WTC11 (cell line): ENCODE measurements around the gene ARMH2. TPM values are rescaled to one million over a fixed set of nuclear protein-coding genes. Genes with fewer than 3 reads are reported as not detected.

ENCODE experiments used
- ATAC-seq: fragments of 200-7000 bp; cut with Tn5 transposase; 2 replicates; pipeline ENCODE4 v1.10.0; 2021; ENCODE audit warnings: mild to moderate bottlenecking, moderate library complexity
- CTCF ChIA-PET: fragments of 300-600 bp; sonication (Branson Sonifier 250); formaldehyde crosslinking; loops from one replicate; lab custom pipeline; 2021; ENCODE audit warnings: antibody characterized with exemption; lab: Charles Lee
- POLR2A ChIA-PET: fragments of 350-600 bp; sonication (Branson Sonifier 250); formaldehyde crosslinking; loops from one replicate; lab custom pipeline; 2021; ENCODE audit warnings: antibody characterized with exemption; lab: Charles Lee
- DNase-seq: peaks from one replicate; pipeline ENCODE4 v3.0.0; 2021; ENCODE audit warnings: low spot score
- H3K27ac Mint-ChIP-seq: 2 replicates; pipeline ENCODE4 v1.8.0; 2021; ENCODE audit warnings: mixed read lengths
- H3K27me3 Mint-ChIP-seq: 2 replicates; pipeline ENCODE4 v1.8.0; 2021; ENCODE audit warnings: low read depth, mild to moderate bottlenecking, moderate library complexity, mixed read lengths
- H3K36me3 Mint-ChIP-seq: 2 replicates; pipeline ENCODE4 v1.8.0; 2021; ENCODE audit warnings: mixed read lengths
- H3K4me1 Mint-ChIP-seq: 2 replicates; pipeline ENCODE4 v1.8.0; 2022; ENCODE audit warnings: mixed read lengths
- H3K4me3 Mint-ChIP-seq: 2 replicates; pipeline ENCODE4 v1.8.0; 2021; ENCODE audit warnings: mild to moderate bottlenecking, moderate library complexity, mixed read lengths
- H3K9me3 Mint-ChIP-seq: 2 replicates; pipeline ENCODE4 v1.8.0; 2021; ENCODE audit warnings: mixed read lengths
- ATF1 ChIP-seq: sonication (generic); formaldehyde crosslinking; IDR thresholded peaks from 2 replicates; pipeline ENCODE4 v1.8.1; 2023; ENCODE audit warnings: mild to moderate bottlenecking, moderate library complexity, missing genetic modification reagents
- GABPB1 ChIP-seq: sonication (generic); formaldehyde crosslinking; IDR thresholded peaks from 2 replicates; pipeline ENCODE4 v1.8.1; 2023; ENCODE audit warnings: mild to moderate bottlenecking, missing genetic modification reagents
- KAT7 ChIP-seq: sonication (generic); formaldehyde crosslinking; IDR thresholded peaks from 2 replicates; pipeline ENCODE4 v1.8.1; 2023; ENCODE audit warnings: missing genetic modification reagents, mild to moderate bottlenecking, borderline replicate concordance
- MXD4 ChIP-seq: fragments of 250-450 bp; sonication (Bioruptor Pico); IDR thresholded peaks from 2 replicates; pipeline ENCODE4 v1.8.0; 2021; ENCODE audit warnings: mild to moderate bottlenecking, moderate library complexity, borderline replicate concordance
- NFYB ChIP-seq: sonication (generic); formaldehyde crosslinking; conservative IDR thresholded peaks from 2 replicates; pipeline ENCODE4 v1.8.0; 2022; ENCODE audit warnings: low read depth, missing genetic modification reagents
- NR3C1 ChIP-seq: sonication (generic); formaldehyde crosslinking; conservative IDR thresholded peaks from 2 replicates; pipeline ENCODE4 v1.8.1; 2023; ENCODE audit warnings: low read depth, mild to moderate bottlenecking, missing genetic modification reagents
- SOX15 ChIP-seq: fragments of 250-450 bp; sonication (Bioruptor Pico); IDR thresholded peaks from 2 replicates; pipeline ENCODE4 v1.9.0; 2021; ENCODE audit warnings: mild to moderate bottlenecking
- ZNF263 ChIP-seq: sonication (generic); formaldehyde crosslinking; IDR thresholded peaks from 2 replicates; pipeline ENCODE4 v1.8.1; 2022; ENCODE audit warnings: low read depth, mild to moderate bottlenecking, moderate library complexity, missing genetic modification reagents
- total RNA-seq: library from RNA; stranded (reverse); gene quantifications from 3 replicates; pipeline ENCODE4 v1.2.3, GENCODE V29; 2021
- TF ChIP-seq, protein P1 (sequence below): sonication (generic); formaldehyde crosslinking; IDR thresholded peaks from 2 replicates; pipeline ENCODE4 v1.8.0; 2023; ENCODE audit warnings: mild to moderate bottlenecking, missing genetic modification reagents
- TF ChIP-seq, protein P2 (sequence below): sonication (generic); formaldehyde crosslinking; IDR thresholded peaks from 2 replicates; pipeline ENCODE4 v1.8.0; 2023; ENCODE audit warnings: missing genetic modification reagents
- TF ChIP-seq, protein P3 (sequence below): fragments of 250-450 bp; sonication (Bioruptor Pico); IDR thresholded peaks from 2 replicates; pipeline ENCODE4 v1.9.0; 2021; ENCODE audit warnings: mild to moderate bottlenecking
- TF ChIP-seq, protein P4 (sequence below): sonication (generic); formaldehyde crosslinking; IDR thresholded peaks from 2 replicates; pipeline ENCODE4 v1.8.0; 2023; ENCODE audit warnings: missing genetic modification reagents, mild to moderate bottlenecking, borderline replicate concordance
- TF ChIP-seq, protein P5 (sequence below): sonication (generic); formaldehyde crosslinking; conservative IDR thresholded peaks from 2 replicates; pipeline ENCODE4 v1.8.1; 2023; ENCODE audit warnings: mild to moderate bottlenecking, low read depth, missing genetic modification reagents, moderate library complexity
- TF ChIP-seq, protein P6 (sequence below): sonication (generic); formaldehyde crosslinking; IDR thresholded peaks from 2 replicates; pipeline ENCODE4 v1.8.0; 2022; ENCODE audit warnings: missing genetic modification reagents
- TF ChIP-seq, protein P7 (sequence below): fragments of 200-600 bp; IDR thresholded peaks from 2 replicates; pipeline ENCODE4 v1.8.0; 2022; ENCODE audit warnings: antibody characterized with exemption

The ARMH2 gene
- total RNA-seq, 1 experiment from 2014 or later, result not detected

DNA sequence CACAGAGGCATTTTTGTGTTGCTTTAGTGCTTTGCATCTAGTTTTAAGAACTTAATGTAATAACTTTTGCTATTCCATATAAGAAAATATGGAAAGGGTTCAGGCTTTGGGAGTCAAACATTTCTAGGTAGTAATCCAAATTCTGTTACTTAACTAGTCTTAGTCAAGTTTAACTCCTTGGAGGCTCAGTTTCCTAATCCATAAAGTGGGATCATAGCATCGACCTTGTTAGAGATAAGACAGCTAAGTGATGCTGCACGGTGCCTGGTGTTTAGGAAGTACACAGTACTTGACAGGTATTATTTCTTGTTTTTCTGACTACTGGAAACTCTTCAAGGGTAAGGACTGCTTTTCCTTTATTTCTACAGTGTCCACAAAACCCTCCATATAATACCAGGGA, 24.5 kb upstream of the ARMH2 start (continued):
- TF ChIP-seq, protein P1, sequence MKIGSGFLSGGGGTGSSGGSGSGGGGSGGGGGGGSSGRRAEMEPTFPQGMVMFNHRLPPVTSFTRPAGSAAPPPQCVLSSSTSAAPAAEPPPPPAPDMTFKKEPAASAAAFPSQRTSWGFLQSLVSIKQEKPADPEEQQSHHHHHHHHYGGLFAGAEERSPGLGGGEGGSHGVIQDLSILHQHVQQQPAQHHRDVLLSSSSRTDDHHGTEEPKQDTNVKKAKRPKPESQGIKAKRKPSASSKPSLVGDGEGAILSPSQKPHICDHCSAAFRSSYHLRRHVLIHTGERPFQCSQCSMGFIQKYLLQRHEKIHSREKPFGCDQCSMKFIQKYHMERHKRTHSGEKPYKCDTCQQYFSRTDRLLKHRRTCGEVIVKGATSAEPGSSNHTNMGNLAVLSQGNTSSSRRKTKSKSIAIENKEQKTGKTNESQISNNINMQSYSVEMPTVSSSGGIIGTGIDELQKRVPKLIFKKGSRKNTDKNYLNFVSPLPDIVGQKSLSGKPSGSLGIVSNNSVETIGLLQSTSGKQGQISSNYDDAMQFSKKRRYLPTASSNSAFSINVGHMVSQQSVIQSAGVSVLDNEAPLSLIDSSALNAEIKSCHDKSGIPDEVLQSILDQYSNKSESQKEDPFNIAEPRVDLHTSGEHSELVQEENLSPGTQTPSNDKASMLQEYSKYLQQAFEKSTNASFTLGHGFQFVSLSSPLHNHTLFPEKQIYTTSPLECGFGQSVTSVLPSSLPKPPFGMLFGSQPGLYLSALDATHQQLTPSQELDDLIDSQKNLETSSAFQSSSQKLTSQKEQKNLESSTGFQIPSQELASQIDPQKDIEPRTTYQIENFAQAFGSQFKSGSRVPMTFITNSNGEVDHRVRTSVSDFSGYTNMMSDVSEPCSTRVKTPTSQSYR (CRISPR knock-in tag), result no peak
- no peak for TF ChIP-seq NR3C1

DNA sequence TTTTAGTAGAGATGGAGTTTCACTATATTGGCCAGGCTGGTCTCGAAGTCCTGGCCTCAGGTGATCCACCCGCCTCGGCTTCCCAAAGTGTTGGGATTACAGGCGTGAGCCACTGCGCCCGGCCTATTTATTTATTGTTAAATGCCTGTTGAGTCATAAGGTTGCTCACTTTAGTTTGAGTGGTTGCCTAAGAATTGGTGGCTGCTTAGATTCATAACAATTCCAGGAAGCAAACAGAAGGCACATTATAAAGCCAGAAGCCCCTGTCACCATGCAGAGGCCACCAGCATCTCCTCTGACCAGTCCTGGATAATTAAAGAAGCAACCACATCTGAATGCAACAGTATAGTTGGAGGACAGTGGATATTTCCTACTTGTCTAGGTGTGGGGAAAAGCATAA, 24.0 kb upstream of the ARMH2 start:
- no peaks in the 10 kb centered on the region for H3K27me3 Mint-ChIP-seq
- H3K9me3 Mint-ChIP-seq, result no peaks in the 10 kb centered on the region
- H3K36me3 Mint-ChIP-seq, result no peaks in the 10 kb centered on the region
- no peak overlapping the region for H3K4me3 Mint-ChIP-seq
- ATAC-seq (no peak), DNase-seq (no peak)
- ChIA-PET CTCF (no interaction called here), POLR2A (no interaction called here)
- H3K4me1 Mint-ChIP-seq, result peaks cover 9% of the 10 kb centered on the region
- no peak overlapping the region for H3K27ac Mint-ChIP-seq
- TF ChIP-seq, protein P2, sequence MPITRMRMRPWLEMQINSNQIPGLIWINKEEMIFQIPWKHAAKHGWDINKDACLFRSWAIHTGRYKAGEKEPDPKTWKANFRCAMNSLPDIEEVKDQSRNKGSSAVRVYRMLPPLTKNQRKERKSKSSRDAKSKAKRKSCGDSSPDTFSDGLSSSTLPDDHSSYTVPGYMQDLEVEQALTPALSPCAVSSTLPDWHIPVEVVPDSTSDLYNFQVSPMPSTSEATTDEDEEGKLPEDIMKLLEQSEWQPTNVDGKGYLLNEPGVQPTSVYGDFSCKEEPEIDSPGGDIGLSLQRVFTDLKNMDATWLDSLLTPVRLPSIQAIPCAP (CRISPR knock-in tag), result no peak
- TF ChIP-seq, protein P3, sequence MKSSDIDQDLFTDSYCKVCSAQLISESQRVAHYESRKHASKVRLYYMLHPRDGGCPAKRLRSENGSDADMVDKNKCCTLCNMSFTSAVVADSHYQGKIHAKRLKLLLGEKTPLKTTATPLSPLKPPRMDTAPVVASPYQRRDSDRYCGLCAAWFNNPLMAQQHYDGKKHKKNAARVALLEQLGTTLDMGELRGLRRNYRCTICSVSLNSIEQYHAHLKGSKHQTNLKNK (CRISPR knock-in tag), result no peak
- TF ChIP-seq GABPB1 (CRISPR knock-in tag) (no peak), ZNF263 (CRISPR knock-in tag) (no peak), NFYB (CRISPR knock-in tag) (no peak), MXD4 (CRISPR knock-in tag) (no peak), SOX15 (CRISPR knock-in tag) (no peak), ATF1 (CRISPR knock-in tag) (no peak), KAT7 (CRISPR knock-in tag) (no peak)
- TF ChIP-seq, protein P4, sequence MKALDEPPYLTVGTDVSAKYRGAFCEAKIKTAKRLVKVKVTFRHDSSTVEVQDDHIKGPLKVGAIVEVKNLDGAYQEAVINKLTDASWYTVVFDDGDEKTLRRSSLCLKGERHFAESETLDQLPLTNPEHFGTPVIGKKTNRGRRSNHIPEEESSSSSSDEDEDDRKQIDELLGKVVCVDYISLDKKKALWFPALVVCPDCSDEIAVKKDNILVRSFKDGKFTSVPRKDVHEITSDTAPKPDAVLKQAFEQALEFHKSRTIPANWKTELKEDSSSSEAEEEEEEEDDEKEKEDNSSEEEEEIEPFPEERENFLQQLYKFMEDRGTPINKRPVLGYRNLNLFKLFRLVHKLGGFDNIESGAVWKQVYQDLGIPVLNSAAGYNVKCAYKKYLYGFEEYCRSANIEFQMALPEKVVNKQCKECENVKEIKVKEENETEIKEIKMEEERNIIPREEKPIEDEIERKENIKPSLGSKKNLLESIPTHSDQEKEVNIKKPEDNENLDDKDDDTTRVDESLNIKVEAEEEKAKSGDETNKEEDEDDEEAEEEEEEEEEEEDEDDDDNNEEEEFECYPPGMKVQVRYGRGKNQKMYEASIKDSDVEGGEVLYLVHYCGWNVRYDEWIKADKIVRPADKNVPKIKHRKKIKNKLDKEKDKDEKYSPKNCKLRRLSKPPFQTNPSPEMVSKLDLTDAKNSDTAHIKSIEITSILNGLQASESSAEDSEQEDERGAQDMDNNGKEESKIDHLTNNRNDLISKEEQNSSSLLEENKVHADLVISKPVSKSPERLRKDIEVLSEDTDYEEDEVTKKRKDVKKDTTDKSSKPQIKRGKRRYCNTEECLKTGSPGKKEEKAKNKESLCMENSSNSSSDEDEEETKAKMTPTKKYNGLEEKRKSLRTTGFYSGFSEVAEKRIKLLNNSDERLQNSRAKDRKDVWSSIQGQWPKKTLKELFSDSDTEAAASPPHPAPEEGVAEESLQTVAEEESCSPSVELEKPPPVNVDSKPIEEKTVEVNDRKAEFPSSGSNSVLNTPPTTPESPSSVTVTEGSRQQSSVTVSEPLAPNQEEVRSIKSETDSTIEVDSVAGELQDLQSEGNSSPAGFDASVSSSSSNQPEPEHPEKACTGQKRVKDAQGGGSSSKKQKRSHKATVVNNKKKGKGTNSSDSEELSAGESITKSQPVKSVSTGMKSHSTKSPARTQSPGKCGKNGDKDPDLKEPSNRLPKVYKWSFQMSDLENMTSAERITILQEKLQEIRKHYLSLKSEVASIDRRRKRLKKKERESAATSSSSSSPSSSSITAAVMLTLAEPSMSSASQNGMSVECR (CRISPR knock-in tag), result no peak
- TF ChIP-seq, protein P5, sequence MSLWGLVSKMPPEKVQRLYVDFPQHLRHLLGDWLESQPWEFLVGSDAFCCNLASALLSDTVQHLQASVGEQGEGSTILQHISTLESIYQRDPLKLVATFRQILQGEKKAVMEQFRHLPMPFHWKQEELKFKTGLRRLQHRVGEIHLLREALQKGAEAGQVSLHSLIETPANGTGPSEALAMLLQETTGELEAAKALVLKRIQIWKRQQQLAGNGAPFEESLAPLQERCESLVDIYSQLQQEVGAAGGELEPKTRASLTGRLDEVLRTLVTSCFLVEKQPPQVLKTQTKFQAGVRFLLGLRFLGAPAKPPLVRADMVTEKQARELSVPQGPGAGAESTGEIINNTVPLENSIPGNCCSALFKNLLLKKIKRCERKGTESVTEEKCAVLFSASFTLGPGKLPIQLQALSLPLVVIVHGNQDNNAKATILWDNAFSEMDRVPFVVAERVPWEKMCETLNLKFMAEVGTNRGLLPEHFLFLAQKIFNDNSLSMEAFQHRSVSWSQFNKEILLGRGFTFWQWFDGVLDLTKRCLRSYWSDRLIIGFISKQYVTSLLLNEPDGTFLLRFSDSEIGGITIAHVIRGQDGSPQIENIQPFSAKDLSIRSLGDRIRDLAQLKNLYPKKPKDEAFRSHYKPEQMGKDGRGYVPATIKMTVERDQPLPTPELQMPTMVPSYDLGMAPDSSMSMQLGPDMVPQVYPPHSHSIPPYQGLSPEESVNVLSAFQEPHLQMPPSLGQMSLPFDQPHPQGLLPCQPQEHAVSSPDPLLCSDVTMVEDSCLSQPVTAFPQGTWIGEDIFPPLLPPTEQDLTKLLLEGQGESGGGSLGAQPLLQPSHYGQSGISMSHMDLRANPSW, result no peak
- TF ChIP-seq, protein P6, sequence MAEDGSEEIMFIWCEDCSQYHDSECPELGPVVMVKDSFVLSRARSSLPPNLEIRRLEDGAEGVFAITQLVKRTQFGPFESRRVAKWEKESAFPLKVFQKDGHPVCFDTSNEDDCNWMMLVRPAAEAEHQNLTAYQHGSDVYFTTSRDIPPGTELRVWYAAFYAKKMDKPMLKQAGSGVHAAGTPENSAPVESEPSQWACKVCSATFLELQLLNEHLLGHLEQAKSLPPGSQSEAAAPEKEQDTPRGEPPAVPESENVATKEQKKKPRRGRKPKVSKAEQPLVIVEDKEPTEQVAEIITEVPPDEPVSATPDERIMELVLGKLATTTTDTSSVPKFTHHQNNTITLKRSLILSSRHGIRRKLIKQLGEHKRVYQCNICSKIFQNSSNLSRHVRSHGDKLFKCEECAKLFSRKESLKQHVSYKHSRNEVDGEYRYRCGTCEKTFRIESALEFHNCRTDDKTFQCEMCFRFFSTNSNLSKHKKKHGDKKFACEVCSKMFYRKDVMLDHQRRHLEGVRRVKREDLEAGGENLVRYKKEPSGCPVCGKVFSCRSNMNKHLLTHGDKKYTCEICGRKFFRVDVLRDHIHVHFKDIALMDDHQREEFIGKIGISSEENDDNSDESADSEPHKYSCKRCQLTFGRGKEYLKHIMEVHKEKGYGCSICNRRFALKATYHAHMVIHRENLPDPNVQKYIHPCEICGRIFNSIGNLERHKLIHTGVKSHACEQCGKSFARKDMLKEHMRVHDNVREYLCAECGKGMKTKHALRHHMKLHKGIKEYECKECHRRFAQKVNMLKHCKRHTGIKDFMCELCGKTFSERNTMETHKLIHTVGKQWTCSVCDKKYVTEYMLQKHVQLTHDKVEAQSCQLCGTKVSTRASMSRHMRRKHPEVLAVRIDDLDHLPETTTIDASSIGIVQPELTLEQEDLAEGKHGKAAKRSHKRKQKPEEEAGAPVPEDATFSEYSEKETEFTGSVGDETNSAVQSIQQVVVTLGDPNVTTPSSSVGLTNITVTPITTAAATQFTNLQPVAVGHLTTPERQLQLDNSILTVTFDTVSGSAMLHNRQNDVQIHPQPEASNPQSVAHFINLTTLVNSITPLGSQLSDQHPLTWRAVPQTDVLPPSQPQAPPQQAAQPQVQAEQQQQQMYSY (CRISPR knock-in tag), result no peak
- TF ChIP-seq, protein P7, sequence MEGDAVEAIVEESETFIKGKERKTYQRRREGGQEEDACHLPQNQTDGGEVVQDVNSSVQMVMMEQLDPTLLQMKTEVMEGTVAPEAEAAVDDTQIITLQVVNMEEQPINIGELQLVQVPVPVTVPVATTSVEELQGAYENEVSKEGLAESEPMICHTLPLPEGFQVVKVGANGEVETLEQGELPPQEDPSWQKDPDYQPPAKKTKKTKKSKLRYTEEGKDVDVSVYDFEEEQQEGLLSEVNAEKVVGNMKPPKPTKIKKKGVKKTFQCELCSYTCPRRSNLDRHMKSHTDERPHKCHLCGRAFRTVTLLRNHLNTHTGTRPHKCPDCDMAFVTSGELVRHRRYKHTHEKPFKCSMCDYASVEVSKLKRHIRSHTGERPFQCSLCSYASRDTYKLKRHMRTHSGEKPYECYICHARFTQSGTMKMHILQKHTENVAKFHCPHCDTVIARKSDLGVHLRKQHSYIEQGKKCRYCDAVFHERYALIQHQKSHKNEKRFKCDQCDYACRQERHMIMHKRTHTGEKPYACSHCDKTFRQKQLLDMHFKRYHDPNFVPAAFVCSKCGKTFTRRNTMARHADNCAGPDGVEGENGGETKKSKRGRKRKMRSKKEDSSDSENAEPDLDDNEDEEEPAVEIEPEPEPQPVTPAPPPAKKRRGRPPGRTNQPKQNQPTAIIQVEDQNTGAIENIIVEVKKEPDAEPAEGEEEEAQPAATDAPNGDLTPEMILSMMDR, result no peak
